DND-41 (cell line): ENCODE data around the gene NAIP.

ENCODE experiments used
- CTCF ChIP-seq: IDR thresholded peaks from 2 replicates; pipeline ENCODE4 v1.5.1; 2012; ENCODE audit warnings: borderline replicate concordance, low read length, moderate library complexity, mild to moderate bottlenecking; ENCODE audit not compliant: poor library complexity, severe bottlenecking; ENCODE audit errors: extremely low read depth
- EZH2 ChIP-seq: IDR thresholded peaks from 3 replicates; pipeline ENCODE4 v1.6.1; 2012; ENCODE audit warnings: borderline replicate concordance, low read depth, mild to moderate bottlenecking, moderate library complexity, low read length, inconsistent platforms; ENCODE audit not compliant: severe bottlenecking

DNA sequence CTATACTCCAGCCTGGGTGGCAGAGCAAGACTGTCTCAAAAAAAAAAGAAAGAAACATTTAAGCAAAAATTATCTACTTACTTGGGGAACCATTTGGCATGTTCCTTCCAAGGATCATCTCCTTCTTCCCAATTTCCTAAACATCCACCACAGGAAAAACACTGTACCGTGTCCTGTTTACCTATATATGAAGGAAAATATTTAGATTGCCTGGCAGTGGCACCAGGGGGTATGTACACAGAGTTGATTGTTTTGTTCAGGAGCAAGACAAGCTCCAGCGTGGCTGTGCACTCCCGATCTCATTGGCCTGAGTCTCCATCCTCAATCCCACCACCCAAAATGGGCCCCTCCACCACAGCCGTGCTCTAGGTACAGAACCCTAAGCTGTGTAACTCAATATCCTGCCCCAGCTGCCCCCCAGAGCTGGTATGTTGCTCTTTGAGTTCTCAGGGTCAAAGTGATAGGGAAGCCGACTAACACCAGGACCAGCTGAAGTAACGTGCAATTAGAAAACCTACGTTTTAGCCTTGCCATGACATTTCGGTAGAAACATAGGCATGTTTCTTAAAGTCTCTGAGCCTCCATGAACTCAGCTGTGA is 13.8 kb downstream of the NAIP start:
- TF ChIP-seq CTCF, result no peak
- TF ChIP-seq EZH2, result no peak
